HG03378 (cell line): ENCODE results near the gene NAV1.
"Not testable (repeated sequence)": the region's sequence is repeated elsewhere in the genome, so short reads cannot be mapped to it uniquely, and the experiment has no call there.

ENCODE experiments used
- ATAC-seq: cut with Tn5 transposase; IDR thresholded peaks from one replicate; pipeline ENCODE4 v1.9.1; 2021; ENCODE audit warnings: mild to moderate bottlenecking, moderate library complexity; ENCODE audit not compliant: unreplicated experiment

NAV1 gene

GRCh38 chr1:201562659-201563405 is 23.9 kb downstream of the NAV1 start:
- ATAC-seq, result no peak

GRCh38 chr1:201563406-201563780 is 24.5 kb downstream of the NAV1 start:
- no peak for ATAC-seq

- no peak for ATAC-seq
Observed at GRCh38 chr1:201563941-201564340, 25.0 kb downstream of the NAV1 start.

- no peak for ATAC-seq
Observed at GRCh38 chr1:201565024-201565730, 26.2 kb downstream of the NAV1 start.

- no peak for ATAC-seq
Observed at GRCh38 chr1:201565771-201566528, 27.0 kb downstream of the NAV1 start.

- ATAC-seq, result no peak
Observed at GRCh38 chr1:201566529-201566823, 27.5 kb downstream of the NAV1 start.

- ATAC-seq, result no peak
Observed at GRCh38 chr1:201566933-201567801, 28.2 kb downstream of the NAV1 start.

GRCh38 chr1:201568265-201568664 is 29.3 kb downstream of the NAV1 start:
- no peak for ATAC-seq

- ATAC-seq, result no peak
Observed at GRCh38 chr1:201568859-201569294, 29.9 kb downstream of the NAV1 start.

GRCh38 chr1:201570181-201570885 is 31.4 kb downstream of the NAV1 start:
- ATAC-seq, result no peak

GRCh38 chr1:201570886-201571624 is 32.1 kb downstream of the NAV1 start:
- ATAC-seq, result no peak

GRCh38 chr1:201573030-201573429 is 34.1 kb downstream of the NAV1 start:
- no peak for ATAC-seq

GRCh38 chr1:201573923-201574322 is 35.0 kb downstream of the NAV1 start:
- ATAC-seq, result no peak

- no peak for ATAC-seq
Observed at GRCh38 chr1:201575912-201576311, 37.0 kb downstream of the NAV1 start.

- no peak for ATAC-seq
Observed at GRCh38 chr1:201576914-201577313, 38.0 kb downstream of the NAV1 start.

- ATAC-seq, result no peak
Observed at GRCh38 chr1:201578008-201578888, 39.3 kb downstream of the NAV1 start.

GRCh38 chr1:201581371-201581770 is 42.4 kb downstream of the NAV1 start:
- not testable (repeated sequence) for ATAC-seq

GRCh38 chr1:201582705-201583442 is 43.9 kb downstream of the NAV1 start:
- no peak for ATAC-seq
